Measurements from ENCODE around the gene ASIC1. TPM values are rescaled to one million over a fixed set of nuclear protein-coding genes. Genes with fewer than 3 reads are reported as not detected.

ASIC1 gene
- total and polyA plus RNA-seq, 2 of the 13 experiments (the other 11 are each of a cell fraction or from before 2014, with no cell fraction given): 0.44 to 1.5 TPM

DNA sequence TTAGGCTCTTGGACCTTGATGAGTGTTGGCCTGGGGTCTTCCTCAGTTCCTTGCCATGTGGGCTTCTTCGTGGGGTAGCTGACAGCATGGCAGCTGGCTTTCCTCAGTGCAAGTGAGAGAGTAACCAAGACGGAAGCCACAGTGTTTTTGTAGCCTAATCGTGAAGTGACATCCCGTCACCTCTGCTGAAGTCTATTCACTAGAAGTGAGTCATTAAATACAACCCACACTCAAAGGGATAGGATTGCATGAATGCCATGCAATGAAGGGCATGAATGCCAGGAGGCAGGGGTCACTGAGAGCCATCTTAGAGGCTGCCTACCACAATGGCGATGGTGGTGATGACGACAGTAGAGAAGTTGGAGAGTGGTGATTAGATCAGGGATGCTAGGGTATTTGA is 13.5 kb upstream of the ASIC1 start:
- WGBS (ENCODE audit: low lambda C conversion rate): 74% methylated on average over 6 of the region's 6 CpGs
- no peak overlapping the region for H3K9ac ChIP-seq (ENCODE audit: insufficient read depth, low read depth, low read length)
- H2AFZ ChIP-seq (ENCODE audit: low read length): no peak overlapping the region
- no peak for DNase-seq (ENCODE audit: low spot score)
- in situ Hi-C loops (cut with HindIII; ENCODE audit: extremely low pct_ligation_motif_present, low pct_unique_long_range_greater_than_20kb): no loop called here
- no peaks in the 10 kb centered on the region for H3K79me2 ChIP-seq (ENCODE audit: insufficient read depth, low read length)
- H3K9me3 ChIP-seq (ENCODE audit: low read length): no peaks in the 10 kb centered on the region
- ChIA-PET CTCF (ENCODE audit: low intra/inter-chr PET ratio, low total read pairs) (no interaction called here), POLR2A (no interaction called here)
- H3K36me3 ChIP-seq (replicated peaks in 1 of 2; ENCODE audit: control insufficient read depth in 1 of 2, insufficient read depth in 2 of 2, low read length in 2 of 2): no peaks in the 10 kb centered on the region
- H3K4me2 ChIP-seq (ENCODE audit: low read depth, low read length): no peak overlapping the region
- no peak overlapping the region for H3K4me3 ChIP-seq (replicated peaks in 1 of 3; ENCODE audit: insufficient read depth in 1 of 3, low read depth in 2 of 3, low read length in 3 of 3)
- FAIRE-seq: no peak
- TF ChIP-seq TMF1 (CRISPR knock-in tag; IDR thresholded peaks at IDR 0.05; ENCODE audit: low read depth) (no peak), MAFF (IDR thresholded peaks at IDR 0.05; ENCODE audit: low read depth, low read length) (no peak), ZMAT3 (CRISPR knock-in tag; conservative IDR thresholded peaks at IDR 0.05) (no peak), SRSF4 (IDR thresholded peaks at IDR 0.05; ENCODE audit: low read depth, low read length, poor library complexity, severe bottlenecking) (no peak), ZNF709 (CRISPR knock-in tag; IDR thresholded peaks at IDR 0.05) (no peak), NBN (conservative IDR thresholded peaks at IDR 0.05) (no peak), PLRG1 (conservative IDR thresholded peaks at IDR 0.05) (no peak), ZNF547 (CRISPR knock-in tag; IDR thresholded peaks at IDR 0.05) (no peak)
- TF ChIP-seq, protein P1, sequence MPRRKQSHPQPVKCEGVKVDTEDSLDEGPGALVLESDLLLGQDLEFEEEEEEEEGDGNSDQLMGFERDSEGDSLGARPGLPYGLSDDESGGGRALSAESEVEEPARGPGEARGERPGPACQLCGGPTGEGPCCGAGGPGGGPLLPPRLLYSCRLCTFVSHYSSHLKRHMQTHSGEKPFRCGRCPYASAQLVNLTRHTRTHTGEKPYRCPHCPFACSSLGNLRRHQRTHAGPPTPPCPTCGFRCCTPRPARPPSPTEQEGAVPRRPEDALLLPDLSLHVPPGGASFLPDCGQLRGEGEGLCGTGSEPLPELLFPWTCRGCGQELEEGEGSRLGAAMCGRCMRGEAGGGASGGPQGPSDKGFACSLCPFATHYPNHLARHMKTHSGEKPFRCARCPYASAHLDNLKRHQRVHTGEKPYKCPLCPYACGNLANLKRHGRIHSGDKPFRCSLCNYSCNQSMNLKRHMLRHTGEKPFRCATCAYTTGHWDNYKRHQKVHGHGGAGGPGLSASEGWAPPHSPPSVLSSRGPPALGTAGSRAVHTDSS (CRISPR knock-in tag; conservative IDR thresholded peaks at IDR 0.05): no peak
- TF ChIP-seq, protein P2, sequence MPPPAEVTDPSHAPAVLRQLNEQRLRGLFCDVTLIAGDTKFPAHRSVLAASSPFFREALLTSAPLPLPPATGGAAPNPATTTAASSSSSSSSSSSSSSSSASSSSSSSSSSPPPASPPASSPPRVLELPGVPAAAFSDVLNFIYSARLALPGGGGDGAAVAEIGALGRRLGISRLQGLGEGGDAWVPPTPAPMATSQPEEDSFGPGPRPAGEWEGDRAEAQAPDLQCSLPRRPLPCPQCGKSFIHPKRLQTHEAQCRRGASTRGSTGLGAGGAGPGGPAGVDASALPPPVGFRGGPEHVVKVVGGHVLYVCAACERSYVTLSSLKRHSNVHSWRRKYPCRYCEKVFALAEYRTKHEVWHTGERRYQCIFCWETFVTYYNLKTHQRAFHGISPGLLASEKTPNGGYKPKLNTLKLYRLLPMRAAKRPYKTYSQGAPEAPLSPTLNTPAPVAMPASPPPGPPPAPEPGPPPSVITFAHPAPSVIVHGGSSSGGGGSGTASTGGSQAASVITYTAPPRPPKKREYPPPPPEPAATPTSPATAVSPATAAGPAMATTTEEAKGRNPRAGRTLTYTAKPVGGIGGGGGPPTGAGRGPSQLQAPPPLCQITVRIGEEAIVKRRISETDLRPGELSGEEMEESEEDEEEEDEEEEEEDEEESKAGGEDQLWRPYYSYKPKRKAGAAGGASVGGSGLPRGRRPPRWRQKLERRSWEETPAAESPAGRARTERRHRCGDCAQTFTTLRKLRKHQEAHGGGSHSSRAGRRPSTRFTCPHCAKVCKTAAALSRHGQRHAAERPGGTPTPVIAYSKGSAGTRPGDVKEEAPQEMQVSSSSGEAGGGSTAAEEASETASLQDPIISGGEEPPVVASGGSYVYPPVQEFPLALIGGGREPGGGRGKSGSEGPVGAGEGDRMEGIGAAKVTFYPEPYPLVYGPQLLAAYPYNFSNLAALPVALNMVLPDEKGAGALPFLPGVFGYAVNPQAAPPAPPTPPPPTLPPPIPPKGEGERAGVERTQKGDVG (CRISPR knock-in tag; IDR thresholded peaks at IDR 0.05; ENCODE audit: borderline replicate concordance): no peak
- TF ChIP-seq, protein P3, sequence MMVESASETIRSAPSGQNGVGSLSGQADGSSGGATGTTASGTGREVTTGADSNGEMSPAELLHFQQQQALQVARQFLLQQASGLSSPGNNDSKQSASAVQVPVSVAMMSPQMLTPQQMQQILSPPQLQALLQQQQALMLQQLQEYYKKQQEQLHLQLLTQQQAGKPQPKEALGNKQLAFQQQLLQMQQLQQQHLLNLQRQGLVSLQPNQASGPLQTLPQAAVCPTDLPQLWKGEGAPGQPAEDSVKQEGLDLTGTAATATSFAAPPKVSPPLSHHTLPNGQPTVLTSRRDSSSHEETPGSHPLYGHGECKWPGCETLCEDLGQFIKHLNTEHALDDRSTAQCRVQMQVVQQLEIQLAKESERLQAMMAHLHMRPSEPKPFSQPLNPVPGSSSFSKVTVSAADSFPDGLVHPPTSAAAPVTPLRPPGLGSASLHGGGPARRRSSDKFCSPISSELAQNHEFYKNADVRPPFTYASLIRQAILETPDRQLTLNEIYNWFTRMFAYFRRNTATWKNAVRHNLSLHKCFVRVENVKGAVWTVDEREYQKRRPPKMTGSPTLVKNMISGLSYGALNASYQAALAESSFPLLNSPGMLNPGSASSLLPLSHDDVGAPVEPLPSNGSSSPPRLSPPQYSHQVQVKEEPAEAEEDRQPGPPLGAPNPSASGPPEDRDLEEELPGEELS (CRISPR knock-in tag; IDR thresholded peaks at IDR 0.05): no peak
- TF ChIP-seq, protein P4, sequence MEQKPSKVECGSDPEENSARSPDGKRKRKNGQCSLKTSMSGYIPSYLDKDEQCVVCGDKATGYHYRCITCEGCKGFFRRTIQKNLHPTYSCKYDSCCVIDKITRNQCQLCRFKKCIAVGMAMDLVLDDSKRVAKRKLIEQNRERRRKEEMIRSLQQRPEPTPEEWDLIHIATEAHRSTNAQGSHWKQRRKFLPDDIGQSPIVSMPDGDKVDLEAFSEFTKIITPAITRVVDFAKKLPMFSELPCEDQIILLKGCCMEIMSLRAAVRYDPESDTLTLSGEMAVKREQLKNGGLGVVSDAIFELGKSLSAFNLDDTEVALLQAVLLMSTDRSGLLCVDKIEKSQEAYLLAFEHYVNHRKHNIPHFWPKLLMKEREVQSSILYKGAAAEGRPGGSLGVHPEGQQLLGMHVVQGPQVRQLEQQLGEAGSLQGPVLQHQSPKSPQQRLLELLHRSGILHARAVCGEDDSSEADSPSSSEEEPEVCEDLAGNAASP (CRISPR knock-in tag; IDR thresholded peaks at IDR 0.05; ENCODE audit: borderline replicate concordance): no peak
- H3K27me3 ChIP-seq (ENCODE audit: control insufficient read depth in 1 of 2, insufficient read depth in 2 of 2, low read length in 2 of 2): peaks cover 7 to 31% of the 10 kb centered on the region in 2 experiments; a peak in 4 of 5 replicates
- H3K4me1 ChIP-seq (ENCODE audit: insufficient read depth, low read length): peaks cover 9% of the 10 kb centered on the region; the same call in 1 of the 2 replicates
- BruUV-seq (replicated peaks): no TSS peak
- no peaks in the 10 kb centered on the region for H4K20me1 ChIP-seq (ENCODE audit: insufficient read depth, low read length)
- ATAC-seq: no peak
- intact Hi-C loops (cut with micrococcal nuclease; ENCODE audit: unreplicated experiment): no loop called here
- no peak overlapping the region for H3K27ac ChIP-seq (ENCODE audit: extremely low read length, insufficient read depth, low read length)

All from HepG2 (cell line).